C4-2B (cell line): ENCODE data around the gene CYFIP2.

ENCODE experiments used
- H3K27ac ChIP-seq: fragments of 450-650 bp; 2 replicates; pipeline ENCODE4 v1.5.1; 2017
- ZFX ChIP-seq: fragments of 450-650 bp; IDR thresholded peaks from 2 replicates; pipeline ENCODE4 v1.6.1; 2017
- TF ChIP-seq, protein P1 (sequence below): fragments of 450-650 bp; conservative IDR thresholded peaks from 2 replicates; pipeline ENCODE4 v1.5.1; 2017; ENCODE audit warnings: mild to moderate bottlenecking

Gene CYFIP2

DNA sequence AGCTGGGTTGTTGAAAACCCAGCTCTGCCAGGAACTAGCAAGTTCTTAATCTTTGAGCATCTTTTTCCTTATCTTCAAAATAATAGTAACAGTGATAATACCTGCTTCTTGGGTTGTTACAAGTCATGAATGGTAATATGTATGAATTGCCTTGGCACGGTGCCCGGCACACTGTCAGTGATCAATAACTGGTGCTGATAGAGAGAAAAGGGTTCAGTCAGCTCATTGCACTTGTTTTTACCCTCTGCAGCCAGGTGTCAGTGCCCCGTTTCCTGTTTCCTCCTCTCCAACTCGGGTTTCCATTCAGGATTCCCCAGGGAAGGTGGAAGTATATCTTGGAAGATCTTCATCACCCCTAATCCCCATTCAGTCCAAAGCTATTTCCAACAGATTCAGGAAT, 178.3 kb downstream of the CYFIP2 start:
- no peak for TF ChIP-seq ZFX
- TF ChIP-seq, protein P1, sequence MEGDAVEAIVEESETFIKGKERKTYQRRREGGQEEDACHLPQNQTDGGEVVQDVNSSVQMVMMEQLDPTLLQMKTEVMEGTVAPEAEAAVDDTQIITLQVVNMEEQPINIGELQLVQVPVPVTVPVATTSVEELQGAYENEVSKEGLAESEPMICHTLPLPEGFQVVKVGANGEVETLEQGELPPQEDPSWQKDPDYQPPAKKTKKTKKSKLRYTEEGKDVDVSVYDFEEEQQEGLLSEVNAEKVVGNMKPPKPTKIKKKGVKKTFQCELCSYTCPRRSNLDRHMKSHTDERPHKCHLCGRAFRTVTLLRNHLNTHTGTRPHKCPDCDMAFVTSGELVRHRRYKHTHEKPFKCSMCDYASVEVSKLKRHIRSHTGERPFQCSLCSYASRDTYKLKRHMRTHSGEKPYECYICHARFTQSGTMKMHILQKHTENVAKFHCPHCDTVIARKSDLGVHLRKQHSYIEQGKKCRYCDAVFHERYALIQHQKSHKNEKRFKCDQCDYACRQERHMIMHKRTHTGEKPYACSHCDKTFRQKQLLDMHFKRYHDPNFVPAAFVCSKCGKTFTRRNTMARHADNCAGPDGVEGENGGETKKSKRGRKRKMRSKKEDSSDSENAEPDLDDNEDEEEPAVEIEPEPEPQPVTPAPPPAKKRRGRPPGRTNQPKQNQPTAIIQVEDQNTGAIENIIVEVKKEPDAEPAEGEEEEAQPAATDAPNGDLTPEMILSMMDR, result no peak
- H3K27ac ChIP-seq, result no peak overlapping the region
